ENCODE data around the gene TRIM32.

The TRIM32 gene

GRCh38 chr9:116661037-116661954, 25.8 kb upstream of the TRIM32 start:
- peak; percentile 87 for DNase-seq (ENCODE audit: insufficient read length, low spot score)
- no peak for TF ChIP-seq POLR2A (IDR thresholded peaks at IDR 0.05; ENCODE audit: low read depth, low read length)
- peak; percentile 100 for FAIRE-seq

GRCh38 chr9:116662646-116663310, 24.3 kb upstream of the TRIM32 start:
- DNase-seq (ENCODE audit: insufficient read length, low spot score) (no peak), FAIRE-seq (peak; percentile 75)
- no peak for TF ChIP-seq POLR2A (IDR thresholded peaks at IDR 0.05; ENCODE audit: low read depth, low read length)

- FAIRE-seq: peak; percentile 81
- no peak for DNase-seq (ENCODE audit: insufficient read length, low spot score)
- TF ChIP-seq POLR2A (IDR thresholded peaks at IDR 0.05; ENCODE audit: low read depth, low read length): no peak
Observed at GRCh38 chr9:116663581-116663980, 23.5 kb upstream of the TRIM32 start.

GRCh38 chr9:116668970-116669695, 18.0 kb upstream of the TRIM32 start:
- FAIRE-seq (peak; percentile 64), DNase-seq (ENCODE audit: insufficient read length, low spot score) (no peak)
- no peak for TF ChIP-seq POLR2A (IDR thresholded peaks at IDR 0.05; ENCODE audit: low read depth, low read length)

GRCh38 chr9:116671605-116672004, 15.5 kb upstream of the TRIM32 start:
- FAIRE-seq: no peak
- no peak for DNase-seq (ENCODE audit: insufficient read length, low spot score)
- TF ChIP-seq POLR2A (IDR thresholded peaks at IDR 0.05; ENCODE audit: low read depth, low read length): no peak

GRCh38 chr9:116673375-116673774, 13.7 kb upstream of the TRIM32 start:
- DNase-seq (ENCODE audit: insufficient read length, low spot score) (no peak), FAIRE-seq (no peak)
- TF ChIP-seq POLR2A (IDR thresholded peaks at IDR 0.05; ENCODE audit: low read depth, low read length): no peak

- TF ChIP-seq POLR2A (IDR thresholded peaks at IDR 0.05; ENCODE audit: low read depth, low read length): no peak
- FAIRE-seq: no peak
- DNase-seq (ENCODE audit: insufficient read length, low spot score): no peak
Observed at GRCh38 chr9:116674210-116674980, 12.7 kb upstream of the TRIM32 start.

GRCh38 chr9:116683535-116683934, 3.6 kb upstream of the TRIM32 start:
- FAIRE-seq (no peak), DNase-seq (ENCODE audit: insufficient read length, low spot score) (no peak)
- TF ChIP-seq POLR2A (IDR thresholded peaks at IDR 0.05; ENCODE audit: low read depth, low read length): no peak

- DNase-seq (ENCODE audit: insufficient read length, low spot score): no peak
- FAIRE-seq: no peak
- no peak for TF ChIP-seq POLR2A (IDR thresholded peaks at IDR 0.05; ENCODE audit: low read depth, low read length)
Observed at GRCh38 chr9:116685166-116685565, 1.9 kb upstream of the TRIM32 start.

GRCh38 chr9:116686135-116686534, 970 bp upstream of the TRIM32 start:
- no peak for DNase-seq (ENCODE audit: insufficient read length, low spot score)
- no peak for TF ChIP-seq POLR2A (IDR thresholded peaks at IDR 0.05; ENCODE audit: low read depth, low read length)
- FAIRE-seq: no peak

- FAIRE-seq (no peak), DNase-seq (ENCODE audit: insufficient read length, low spot score) (peak; percentile 34)
- TF ChIP-seq POLR2A (IDR thresholded peaks at IDR 0.05; ENCODE audit: low read depth, low read length): no peak
Observed at GRCh38 chr9:116686693-116687073, 422 bp upstream of the TRIM32 start.

- DNase-seq (ENCODE audit: insufficient read length, low spot score) (no peak), FAIRE-seq (no peak)
- TF ChIP-seq POLR2A (IDR thresholded peaks at IDR 0.05; ENCODE audit: low read depth, low read length): no peak
Observed at GRCh38 chr9:116687754-116688135, 640 bp downstream of the TRIM32 start.

- no peak for DNase-seq (ENCODE audit: insufficient read length, low spot score)
- FAIRE-seq: no peak
- no peak for TF ChIP-seq POLR2A (IDR thresholded peaks at IDR 0.05; ENCODE audit: low read depth, low read length)
Observed at GRCh38 chr9:116688806-116689485, 1.8 kb downstream of the TRIM32 start.
